ENCODE results near the gene CLK2. TPM values are rescaled to one million over a fixed set of nuclear protein-coding genes. Genes with fewer than 3 reads are reported as not detected.

CLK2 gene
- total and polyA plus RNA-seq, 2 of the 13 experiments (the other 11 are each of a cell fraction or from before 2014, with no cell fraction given): 20.1 to 73.5 TPM

GRCh38 chr1:155261852-155262673 lies 11.2 kb downstream of the CLK2 start, which contains the start of gene SCAMP3 (continued):
- peak; percentile 87; the same call in 1 of the 2 replicates for TF ChIP-seq HMGXB3 (CRISPR knock-in tag; IDR thresholded peaks at IDR 0.05; ENCODE audit: borderline replicate concordance)
- 0 out of 2 replicates have a peak, but pooled peaks have one; percentile 49 for TF ChIP-seq ZNF264 (CRISPR knock-in tag; IDR thresholded peaks at IDR 0.05)
- TF ChIP-seq GATAD2A (CRISPR knock-in tag; IDR thresholded peaks at IDR 0.05): peak; percentile 62
- TF ChIP-seq ZNF275 (CRISPR knock-in tag; IDR thresholded peaks at IDR 0.05; ENCODE audit: borderline replicate concordance): 0 out of 2 replicates have a peak, but pooled peaks have one; percentile 41
- no peak for TF ChIP-seq LBX2 (CRISPR knock-in tag; IDR thresholded peaks at IDR 0.05; ENCODE audit: borderline replicate concordance)
- TF ChIP-seq NR2C2 (CRISPR knock-in tag; IDR thresholded peaks at IDR 0.05; ENCODE audit: borderline replicate concordance): peak; percentile 81
- TF ChIP-seq ZSCAN25 (CRISPR knock-in tag; IDR thresholded peaks at IDR 0.05): peak; percentile 68
- peak; percentile 68; the same call in 1 of the 2 replicates for TF ChIP-seq ZNF788 (CRISPR knock-in tag; IDR thresholded peaks at IDR 0.05; ENCODE audit: borderline replicate concordance)
- no peak for TF ChIP-seq SYNCRIP (IDR thresholded peaks at IDR 0.05; ENCODE audit: insufficient read depth, low read depth, low read length)
- TF ChIP-seq EP300 (IDR thresholded peaks at IDR 0.05; ENCODE audit: low read depth in 2 of 2, low read length in 2 of 2): no peak; a peak in 1 of 4 replicates
- 0 out of 2 replicates have a peak, but pooled peaks have one; percentile 8 for TF ChIP-seq EP300 (CRISPR knock-in tag; IDR thresholded peaks at IDR 0.05; ENCODE audit: borderline replicate concordance)
- peak; percentile 85; the same call in 1 of the 2 replicates for TF ChIP-seq TSC22D2 (CRISPR knock-in tag; IDR thresholded peaks at IDR 0.05; ENCODE audit: borderline replicate concordance)
- TF ChIP-seq LRRFIP1 (CRISPR knock-in tag; conservative IDR thresholded peaks at IDR 0.05): 0 out of 2 replicates have a peak, but pooled peaks have one; percentile 27
- TF ChIP-seq CAMTA2 (CRISPR knock-in tag; IDR thresholded peaks at IDR 0.05; ENCODE audit: borderline replicate concordance): no peak; the same call in 1 of the 2 replicates
- TF ChIP-seq MED1 (CRISPR knock-in tag; IDR thresholded peaks at IDR 0.05): peak; percentile 36; the same call in 1 of the 2 replicates
- TF ChIP-seq NPAS2 (CRISPR knock-in tag; IDR thresholded peaks at IDR 0.05; ENCODE audit: borderline replicate concordance): no peak
- no peak for TF ChIP-seq NR2F2 (IDR thresholded peaks at IDR 0.05; ENCODE audit: borderline replicate concordance, low read depth)
- TF ChIP-seq FIP1L1 (IDR thresholded peaks at IDR 0.05; ENCODE audit: borderline replicate concordance, insufficient read depth, low read depth, low read length): no peak; the same call in 1 of the 2 replicates

Measured in HepG2 (cell line).